Prostate gland (tissue), 2 donors: ENCODE measurements around the gene MITD1. TPM values are rescaled to one million over a fixed set of nuclear protein-coding genes. Genes with fewer than 3 reads are reported as not detected.

Source experiments
- DNase-seq: peaks from one replicate; pipeline ENCODE4 v3.0.0-alpha.2; 2019; ENCODE audit warnings: low spot score
- H3K27ac ChIP-seq, 2 donors: fragments of 200-600 bp; sonication (generic); 2 replicates each; pipeline ENCODE4 v1.5.1; 2017 to 2019
- H3K27me3 ChIP-seq: fragments of 200-600 bp; sonication (generic); replicated peaks from 2 replicates; pipeline ENCODE4 v1.5.1; 2019; ENCODE audit not compliant: insufficient read depth
- H3K36me3 ChIP-seq, 2 donors: fragments of 200-600 bp; sonication (generic); 1 replicate in 1 of 2; 2 replicates in 1 of 2; pipeline versions ENCODE4 v1.5.1 to v1.8.1; 2017 to 2019
- H3K4me1 ChIP-seq: fragments of 200-600 bp; sonication (generic); replicated peaks from 2 replicates; pipeline ENCODE4 v1.5.1; 2019
- H3K4me3 ChIP-seq, 2 donors: fragments of 200-600 bp; sonication (generic); 2 replicates each; pipeline ENCODE4 v1.5.1; 2017 to 2019
- H3K9me3 ChIP-seq: fragments of 200-600 bp; sonication (generic); 2 replicates; pipeline ENCODE4 v1.5.1; 2017
- POLR2A ChIP-seq: fragments of 450-650 bp; IDR thresholded peaks from one replicate; pipeline ENCODE4 v1.6.1; 2016; ENCODE audit warnings: antibody characterized with exemption, mild to moderate bottlenecking
- POLR2AphosphoS5 ChIP-seq: sonication (generic); formaldehyde crosslinking; IDR thresholded peaks from one replicate; pipeline ENCODE4 v1.6.1; 2017; ENCODE audit warnings: antibody characterized with exemption
- WGBS: methylation state at CpG from one replicate; pipeline ENCODE4 v1.1.5; 2018; 5-methylcytosine and 5-hydroxymethylcytosine counted together
- intact Hi-C: fragments of 100-400 bp; cut with DNase I; formaldehyde crosslinking; loops from one replicate; pipeline ENCODE4 v1.14.2; 2022
- total RNA-seq, 2 donors: library from RNA; depleted of rRNA; stranded (reverse); fragments of >200 nt; gene quantifications; one replicate each; pipeline ENCODE4 v1.1.0, GENCODE V29; 2016
- TF ChIP-seq, protein P1 (sequence below), 4 experiments: fragments of 200-600 bp in 2 of 4; fragments of 450-650 bp in 2 of 4; sonication (generic) in 2 of 4; IDR thresholded peaks; 1 replicate in 3 of 4; 2 replicates in 1 of 4; pipeline ENCODE4 v1.5.1; 2016 to 2019; ENCODE audit warnings: antibody characterized with exemption in 4 of 4, mild to moderate bottlenecking in 2 of 4, moderate library complexity in 2 of 4

MITD1 gene
- total RNA-seq, 2 donors from 2014 or later = 16.0 to 28.7 TPM

DNA sequence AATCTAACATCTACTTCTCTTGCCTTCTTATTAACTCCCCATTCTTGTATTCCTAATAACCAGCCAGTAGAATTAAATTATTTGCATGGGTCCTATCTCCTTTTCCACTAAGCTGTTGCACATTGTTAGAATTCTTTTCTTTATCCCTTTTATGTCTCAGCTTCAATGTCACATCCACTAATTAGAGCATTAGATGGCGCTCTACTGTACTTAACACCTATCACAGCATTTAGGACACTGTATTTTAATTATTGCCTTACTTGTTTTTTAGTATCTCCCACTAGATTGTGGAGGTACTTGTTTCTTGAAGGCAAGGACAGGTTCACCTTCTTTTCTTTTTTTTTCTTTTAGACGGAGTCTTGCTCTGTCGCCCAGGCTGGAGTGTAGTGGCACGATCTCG lies 22.3 kb downstream of the MITD1 start:
- no peak overlapping the region for H3K4me3 ChIP-seq
- peaks cover 8% of the 10 kb centered on the region for H3K4me1 ChIP-seq
- no peak for TF ChIP-seq POLR2A
- TF ChIP-seq POLR2AphosphoS5 = no peak
- TF ChIP-seq, protein P1, sequence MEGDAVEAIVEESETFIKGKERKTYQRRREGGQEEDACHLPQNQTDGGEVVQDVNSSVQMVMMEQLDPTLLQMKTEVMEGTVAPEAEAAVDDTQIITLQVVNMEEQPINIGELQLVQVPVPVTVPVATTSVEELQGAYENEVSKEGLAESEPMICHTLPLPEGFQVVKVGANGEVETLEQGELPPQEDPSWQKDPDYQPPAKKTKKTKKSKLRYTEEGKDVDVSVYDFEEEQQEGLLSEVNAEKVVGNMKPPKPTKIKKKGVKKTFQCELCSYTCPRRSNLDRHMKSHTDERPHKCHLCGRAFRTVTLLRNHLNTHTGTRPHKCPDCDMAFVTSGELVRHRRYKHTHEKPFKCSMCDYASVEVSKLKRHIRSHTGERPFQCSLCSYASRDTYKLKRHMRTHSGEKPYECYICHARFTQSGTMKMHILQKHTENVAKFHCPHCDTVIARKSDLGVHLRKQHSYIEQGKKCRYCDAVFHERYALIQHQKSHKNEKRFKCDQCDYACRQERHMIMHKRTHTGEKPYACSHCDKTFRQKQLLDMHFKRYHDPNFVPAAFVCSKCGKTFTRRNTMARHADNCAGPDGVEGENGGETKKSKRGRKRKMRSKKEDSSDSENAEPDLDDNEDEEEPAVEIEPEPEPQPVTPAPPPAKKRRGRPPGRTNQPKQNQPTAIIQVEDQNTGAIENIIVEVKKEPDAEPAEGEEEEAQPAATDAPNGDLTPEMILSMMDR (IDR thresholded peaks at IDR 0.05) = no peak
- H3K36me3 ChIP-seq = peaks cover 0 to 7% of the 10 kb centered on the region in 2 donors
- H3K27me3 ChIP-seq = no peaks in the 10 kb centered on the region
- DNase-seq = no peak
- 89% methylated on average over 5 of the region's 5 CpGs for WGBS
- intact Hi-C loops = no loop called here
- no peak overlapping the region for H3K27ac ChIP-seq
- H3K9me3 ChIP-seq = no peaks in the 10 kb centered on the region

DNA sequence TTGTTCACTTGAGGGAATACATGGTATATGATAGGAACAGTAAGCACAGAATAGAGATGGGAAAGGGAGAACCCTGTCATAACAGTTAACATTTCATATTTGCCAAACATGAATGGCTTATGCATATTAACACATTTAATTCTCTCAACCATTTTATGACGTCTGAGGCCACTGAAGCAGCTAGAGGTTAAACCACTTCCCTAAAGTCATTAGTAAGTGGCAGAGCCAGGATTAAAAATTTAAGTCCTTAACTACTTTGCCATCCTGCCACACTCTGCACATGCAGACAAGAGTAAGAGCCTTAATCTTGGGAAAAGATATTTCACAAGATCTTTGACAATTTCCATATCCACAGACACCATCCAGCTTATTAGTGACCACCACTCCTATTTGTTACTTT lies 24.0 kb downstream of the MITD1 start:
- Histone ChIP-seq H3K27me3 (no peaks in the 10 kb centered on the region), H3K36me3 (no peaks in the 10 kb centered on the region), H3K4me3 (no peak overlapping the region), H3K4me1 (peaks cover 8% of the 10 kb centered on the region), H3K27ac (no peak overlapping the region), H3K9me3 (no peaks in the 10 kb centered on the region)
- no peak for TF ChIP-seq POLR2AphosphoS5
- intact Hi-C loops = no loop called here
- no peak for DNase-seq
- 76% methylated on average over 1 of the region's 1 CpG for WGBS

DNA sequence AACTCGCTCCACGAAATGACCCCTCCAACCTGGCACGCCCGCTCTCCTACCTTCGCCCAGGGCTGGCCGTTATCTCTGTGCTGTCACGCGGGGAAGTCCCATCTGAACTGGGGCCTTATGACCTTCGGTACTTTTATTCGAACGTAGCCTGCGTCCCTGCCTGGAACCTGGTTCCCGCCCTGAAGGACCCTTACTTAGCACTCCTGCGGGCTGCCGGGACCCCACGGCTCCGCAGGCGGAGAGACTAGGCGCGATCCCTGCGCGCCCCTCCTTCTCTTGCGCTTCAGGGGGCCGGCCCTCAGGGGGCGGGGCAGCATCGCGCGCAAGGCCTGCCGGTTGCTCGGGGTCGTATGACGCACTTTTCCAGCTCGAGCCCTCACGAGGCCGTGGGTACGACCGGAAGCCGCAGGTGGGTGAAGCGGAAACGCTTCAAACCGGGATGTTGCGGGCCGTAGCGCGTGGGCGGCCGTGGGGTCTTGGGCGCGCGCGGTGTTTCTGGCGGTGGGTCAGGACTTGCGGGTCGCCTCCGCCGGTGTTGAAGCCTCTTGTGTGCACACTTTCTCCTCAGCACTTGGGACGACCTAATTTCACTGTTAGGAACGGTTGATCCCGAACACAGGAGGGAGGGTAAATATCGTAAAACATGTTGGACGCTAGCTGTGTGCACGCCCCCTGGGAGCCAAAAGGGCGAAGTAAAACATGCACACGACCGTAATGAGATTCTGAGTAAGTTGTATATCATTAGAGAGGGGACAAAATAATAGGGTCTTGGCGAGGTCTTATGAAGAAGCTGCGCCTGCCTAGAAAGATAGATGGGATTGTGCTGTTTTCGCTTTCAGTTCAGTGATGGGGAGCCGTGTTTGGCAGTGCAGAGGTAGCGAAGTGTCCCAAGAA lies 26.0 kb downstream of the MITD1 start, which contains the start of the genes LIPT1 and TSGA10:
TSS of gene LIPT1 (plus strand) at position 325 of the 894 bp plus-strand sequence. CDS start 6,991 bp downstream, outside the sequence.
TSS of gene TSGA10 (minus strand) at position 300 of the 894 bp plus-strand sequence. CDS start 45,503 bp downstream, outside the sequence.
- under 1% methylated on average over 49 of the region's 70 CpGs for WGBS
- peaks cover 8% of the 10 kb centered on the region for H3K4me1 ChIP-seq
- no peaks in the 10 kb centered on the region for H3K9me3 ChIP-seq
- peak; percentile 82 for TF ChIP-seq POLR2A
- TF ChIP-seq, protein P1 (IDR thresholded peaks at IDR 0.05) = peak in 2 of 4 experiments; percentile 13 to 30
- peak; percentile 97 for TF ChIP-seq POLR2AphosphoS5
- H3K36me3 ChIP-seq = no peaks in the 10 kb centered on the region
- intact Hi-C loops = no loop called here
- DNase-seq = peak; percentile 91
- no peaks in the 10 kb centered on the region for H3K27me3 ChIP-seq
- H3K4me3 ChIP-seq = peak within 1 kb of the TSS; percentile 64 to 74
- peak within 1 kb of the TSS; percentile 88 to 90 for H3K27ac ChIP-seq

DNA sequence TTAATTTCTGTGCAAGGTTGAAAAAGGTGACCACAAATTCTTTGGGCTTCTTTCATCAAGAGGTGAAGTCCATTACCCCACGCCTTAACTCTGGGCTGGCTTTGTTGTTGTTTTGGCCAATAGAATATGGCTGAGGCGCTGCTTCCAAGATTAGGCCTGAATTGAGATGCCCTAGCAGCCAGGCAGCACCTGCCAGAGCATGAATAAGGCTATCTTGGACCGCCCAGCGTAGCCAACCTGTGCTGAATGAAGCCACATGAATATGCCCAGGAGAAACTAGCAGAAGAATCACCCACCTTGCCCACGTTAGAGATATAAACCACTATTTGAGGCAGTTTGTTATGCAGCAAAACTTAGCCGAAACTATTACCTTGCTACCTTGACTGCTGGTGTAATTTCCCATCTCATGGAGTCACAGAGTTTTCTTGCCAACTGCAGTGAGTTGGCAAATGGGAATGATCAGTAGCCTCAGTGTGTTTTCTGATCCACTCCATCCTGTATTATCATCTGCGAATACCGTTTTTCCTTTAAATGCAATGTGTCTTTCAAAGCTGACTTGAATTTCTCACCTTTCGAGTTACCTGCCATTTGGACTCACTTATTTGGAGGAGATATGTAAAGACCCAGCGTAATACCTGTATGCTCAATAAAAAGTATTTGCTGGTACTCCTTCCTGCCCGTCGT lies 26.8 kb downstream of the MITD1 start:
- H3K27me3 ChIP-seq = no peaks in the 10 kb centered on the region
- DNase-seq = no peak
- peaks cover 8% of the 10 kb centered on the region for H3K4me1 ChIP-seq
- TF ChIP-seq POLR2A = no peak
- TF ChIP-seq, protein P1 (IDR thresholded peaks at IDR 0.05) = no peak
- TF ChIP-seq POLR2AphosphoS5 = no peak
- no peaks in the 10 kb centered on the region for H3K9me3 ChIP-seq
- peak overlapping the region; percentile 64 to 74 for H3K4me3 ChIP-seq
- intact Hi-C loops = no loop called here
- H3K36me3 ChIP-seq = no peaks in the 10 kb centered on the region
- 36% methylated on average over 12 of the region's 12 CpGs for WGBS
- H3K27ac ChIP-seq = peak overlapping the region; percentile 88 to 90

DNA sequence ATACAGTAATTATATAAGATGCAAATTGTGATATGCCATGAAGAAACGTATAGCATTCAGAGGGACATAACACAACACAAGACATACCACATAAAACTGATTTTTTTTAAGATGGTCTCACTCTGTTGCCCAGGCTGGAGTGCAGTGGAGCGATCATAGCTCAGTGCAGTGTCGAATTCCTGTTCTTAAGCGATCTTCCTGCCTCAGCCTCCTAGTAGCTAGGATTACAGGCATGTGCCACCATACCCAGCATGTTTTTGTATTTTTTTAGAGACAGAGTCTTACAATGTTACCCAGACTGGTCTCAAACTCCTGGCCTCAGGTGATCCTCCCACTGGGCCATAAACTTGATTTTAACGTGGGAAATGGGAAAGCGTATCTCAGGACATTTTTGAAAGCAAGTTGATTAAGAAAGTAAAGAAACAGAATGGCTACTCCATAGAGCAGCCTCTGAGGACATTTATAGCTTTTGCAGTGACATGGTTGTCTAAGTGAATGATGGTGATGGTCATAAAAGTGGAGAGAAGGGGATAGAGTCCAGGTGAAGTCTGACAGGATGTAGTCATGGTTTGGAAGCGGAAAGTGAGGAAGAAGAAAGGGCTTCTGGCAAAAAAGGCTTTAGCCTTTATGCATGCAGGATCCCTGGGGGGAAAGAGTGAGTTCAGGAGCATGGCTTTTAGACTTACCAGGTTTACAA lies 28.5 kb downstream of the MITD1 start:
- Histone ChIP-seq H3K4me1 (peaks cover 7% of the 10 kb centered on the region), H3K27ac (no peak overlapping the region), H3K27me3 (no peaks in the 10 kb centered on the region), H3K9me3 (no peaks in the 10 kb centered on the region), H3K36me3 (no peaks in the 10 kb centered on the region), H3K4me3 (no peak overlapping the region)
- DNase-seq = no peak
- no peak for TF ChIP-seq POLR2A
- intact Hi-C loops = no loop called here
- 75% methylated on average over 7 of the region's 7 CpGs for WGBS
